HUES64 (cell line): Measurements from ENCODE around the gene TTC39C.

Source experiments
- H3K27ac ChIP-seq: 2 replicates; pipeline ENCODE4 v1.7.0; 2013; ENCODE audit warnings: low read depth, low read length, inconsistent platforms
- H3K27me3 ChIP-seq: 2 replicates; pipeline ENCODE4 v1.6.1; 2013; ENCODE audit warnings: mild to moderate bottlenecking, low read length; ENCODE audit not compliant: insufficient read depth
- H3K36me3 ChIP-seq: 2 replicates; pipeline ENCODE4 v1.6.1; 2013; ENCODE audit warnings: mild to moderate bottlenecking, low read length; ENCODE audit not compliant: insufficient read depth
- H3K4me1 ChIP-seq: 2 replicates; pipeline ENCODE4 v1.6.1; 2013; ENCODE audit warnings: mild to moderate bottlenecking, low read length, moderate library complexity; ENCODE audit not compliant: insufficient read depth
- H3K4me3 ChIP-seq: 2 replicates; pipeline ENCODE4 v1.5.1; 2013; ENCODE audit warnings: mild to moderate bottlenecking, low read length, moderate library complexity
- H3K9ac ChIP-seq: 2 replicates; pipeline ENCODE4 v1.6.1; 2013; ENCODE audit warnings: mild to moderate bottlenecking, low read depth, low read length
- H3K9me3 ChIP-seq: 2 replicates; pipeline ENCODE4 v1.6.1; 2013; ENCODE audit warnings: low read depth, low read length; ENCODE audit not compliant: insufficient read depth
- WGBS: fragments of 150-250, 120-280 bp; methylation state at CpG from one replicate; pipeline ENCODE4 v1.1.7; 2013; ENCODE audit warnings: missing lambda C conversion rate; 5-methylcytosine and 5-hydroxymethylcytosine counted together

The TTC39C gene

GRCh38 chr18:24120676-24121075 lies 106.1 kb downstream of the TTC39C start:
- no peaks in the 10 kb centered on the region for H3K4me1 ChIP-seq
- no peak overlapping the region for H3K4me3 ChIP-seq
- H3K9ac ChIP-seq, result no peak overlapping the region
- 94% methylated on average over 3 of the region's 4 CpGs for WGBS
- peaks cover 27% of the 10 kb centered on the region for H3K36me3 ChIP-seq
- no peak overlapping the region for H3K27ac ChIP-seq
- H3K9me3 ChIP-seq, result no peaks in the 10 kb centered on the region
- no peaks in the 10 kb centered on the region for H3K27me3 ChIP-seq

GRCh38 chr18:24121625-24122024 lies 107.1 kb downstream of the TTC39C start:
- no peaks in the 10 kb centered on the region for H3K27me3 ChIP-seq
- no peak overlapping the region for H3K4me3 ChIP-seq
- WGBS, result 93% methylated on average over 2 of the region's 2 CpGs
- H3K36me3 ChIP-seq, result peaks cover 33% of the 10 kb centered on the region
- H3K9ac ChIP-seq, result no peak overlapping the region
- H3K9me3 ChIP-seq, result no peaks in the 10 kb centered on the region
- H3K4me1 ChIP-seq, result no peaks in the 10 kb centered on the region
- H3K27ac ChIP-seq, result no peak overlapping the region

GRCh38 chr18:24126155-24126961 lies 111.8 kb downstream of the TTC39C start:
- no peaks in the 10 kb centered on the region for H3K27me3 ChIP-seq
- H3K4me3 ChIP-seq, result no peak overlapping the region
- peaks cover 47% of the 10 kb centered on the region for H3K36me3 ChIP-seq
- H3K9ac ChIP-seq, result no peak overlapping the region
- no peak overlapping the region for H3K27ac ChIP-seq
- no peaks in the 10 kb centered on the region for H3K4me1 ChIP-seq
- no peaks in the 10 kb centered on the region for H3K9me3 ChIP-seq
- 86% methylated on average over 2 of the region's 3 CpGs for WGBS

- no peak overlapping the region for H3K4me3 ChIP-seq
- H3K9me3 ChIP-seq, result no peaks in the 10 kb centered on the region
- 91% methylated on average over 3 of the region's 3 CpGs for WGBS
- no peaks in the 10 kb centered on the region for H3K27me3 ChIP-seq
- no peaks in the 10 kb centered on the region for H3K4me1 ChIP-seq
- H3K36me3 ChIP-seq, result peaks cover 55% of the 10 kb centered on the region
- no peak overlapping the region for H3K9ac ChIP-seq
- no peak overlapping the region for H3K27ac ChIP-seq
Observed at GRCh38 chr18:24127735-24128134, 113.2 kb downstream of the TTC39C start.

GRCh38 chr18:24128700-24129099 lies 114.1 kb downstream of the TTC39C start:
- Histone ChIP-seq H3K4me3 (no peak overlapping the region), H3K9ac (no peak overlapping the region), H3K27ac (no peak overlapping the region), H3K36me3 (peaks cover 62% of the 10 kb centered on the region), H3K4me1 (no peaks in the 10 kb centered on the region), H3K9me3 (no peaks in the 10 kb centered on the region), H3K27me3 (no peaks in the 10 kb centered on the region)
- 100% methylated on average over 1 of the region's 4 CpGs for WGBS

- no peak overlapping the region for H3K4me3 ChIP-seq
- 92% methylated on average over 2 of the region's 2 CpGs for WGBS
- H3K4me1 ChIP-seq, result no peaks in the 10 kb centered on the region
- no peak overlapping the region for H3K27ac ChIP-seq
- no peaks in the 10 kb centered on the region for H3K27me3 ChIP-seq
- no peaks in the 10 kb centered on the region for H3K9me3 ChIP-seq
- H3K9ac ChIP-seq, result no peak overlapping the region
- peaks cover 55% of the 10 kb centered on the region for H3K36me3 ChIP-seq
Observed at GRCh38 chr18:24130494-24130893, 115.9 kb downstream of the TTC39C start.

- Histone ChIP-seq H3K27me3 (no peaks in the 10 kb centered on the region), H3K4me1 (peaks cover 22% of the 10 kb centered on the region), H3K9ac (no peak overlapping the region), H3K27ac (peak overlapping the region; percentile 6; the same call in 1 of the 2 replicates), H3K9me3 (no peaks in the 10 kb centered on the region), H3K4me3 (no peak overlapping the region), H3K36me3 (peaks cover 15% of the 10 kb centered on the region)
- WGBS, result 91% methylated on average over 3 of the region's 3 CpGs
Observed at GRCh38 chr18:24136967-24137373, 122.4 kb downstream of the TTC39C start.

GRCh38 chr18:24138409-24138788 lies 123.8 kb downstream of the TTC39C start:
- H3K36me3 ChIP-seq, result peaks cover 5% of the 10 kb centered on the region; the same call in 1 of the 2 replicates
- H3K27me3 ChIP-seq, result no peaks in the 10 kb centered on the region
- 67% methylated on average over 7 of the region's 7 CpGs for WGBS
- peak overlapping the region; percentile 80 for H3K27ac ChIP-seq
- peak overlapping the region; percentile 68 for H3K4me3 ChIP-seq
- peak overlapping the region; percentile 64; the same call in 1 of the 2 replicates for H3K9ac ChIP-seq
- peaks cover 22% of the 10 kb centered on the region for H3K4me1 ChIP-seq
- no peaks in the 10 kb centered on the region for H3K9me3 ChIP-seq

- Histone ChIP-seq H3K4me1 (peaks cover 22% of the 10 kb centered on the region), H3K9ac (peak within 1 kb of the TSS; percentile 64), H3K27me3 (no peaks in the 10 kb centered on the region), H3K4me3 (peak within 1 kb of the TSS; percentile 68), H3K27ac (peak within 1 kb of the TSS; percentile 80), H3K36me3 (peaks cover 7% of the 10 kb centered on the region), H3K9me3 (no peaks in the 10 kb centered on the region)
- 3% methylated on average over 63 of the region's 63 CpGs for WGBS
Observed at GRCh38 chr18:24138789-24139616, 124.4 kb downstream of the TTC39C start, which contains the start of gene CABYR. Gene CABYR, plus strand, starts transcription at chr18:24139062. Its CDS starts 4,053 bp downstream, at chr18:24143115.

- no peaks in the 10 kb centered on the region for H3K9me3 ChIP-seq
- peaks cover 22% of the 10 kb centered on the region for H3K4me1 ChIP-seq
- H3K27ac ChIP-seq, result no peak overlapping the region
- WGBS, result 92% methylated on average over 2 of the region's 2 CpGs
- H3K36me3 ChIP-seq, result peaks cover 18% of the 10 kb centered on the region
- H3K27me3 ChIP-seq, result no peaks in the 10 kb centered on the region
- H3K4me3 ChIP-seq, result no peak overlapping the region
- H3K9ac ChIP-seq, result no peak overlapping the region
Observed at GRCh38 chr18:24140697-24141096, 126.1 kb downstream of the TTC39C start.

GRCh38 chr18:24142376-24142775 lies 127.8 kb downstream of the TTC39C start:
- H3K4me1 ChIP-seq, result peaks cover 9% of the 10 kb centered on the region
- no peaks in the 10 kb centered on the region for H3K9me3 ChIP-seq
- H3K9ac ChIP-seq, result no peak overlapping the region
- H3K27ac ChIP-seq, result no peak overlapping the region
- H3K4me3 ChIP-seq, result no peak overlapping the region
- H3K36me3 ChIP-seq, result peaks cover 33% of the 10 kb centered on the region
- H3K27me3 ChIP-seq, result no peaks in the 10 kb centered on the region
